GM23338 (cell line): ENCODE results near the gene SCP2. TPM values are rescaled to one million over a fixed set of nuclear protein-coding genes. Genes with fewer than 3 reads are reported as not detected.

Experiments
- ATAC-seq: fragments of 200-7000 bp; cut with Tn5 transposase; 3 replicates; pipeline ENCODE4 v1.9.1; 2020
- DNase-seq: peaks from one replicate; pipeline ENCODE4 v3.0.0-alpha.2; 2015; ENCODE audit warnings: low spot score
- H2AFZ ChIP-seq: fragments of 200-600 bp; sonication (generic); 2 replicates; pipeline ENCODE4 v1.8.0; 2016; ENCODE audit warnings: antibody characterized with exemption, mild to moderate bottlenecking, moderate library complexity
- H3F3A ChIP-seq: fragments of 200-600 bp; sonication (generic); replicated peaks from 2 replicates; pipeline ENCODE4 v1.8.0; 2017; ENCODE audit warnings: antibody characterized with exemption, mixed run types, low read depth
- H3K27ac ChIP-seq: fragments of 200-600 bp; sonication (generic); 2 replicates; pipeline ENCODE4 v1.6.1; 2016; ENCODE audit warnings: low read depth
- H3K27me3 ChIP-seq: fragments of 200-600 bp; sonication (generic); 2 replicates; pipeline ENCODE4 v1.8.0; 2016; ENCODE audit warnings: mild to moderate bottlenecking, mixed run types, moderate library complexity; ENCODE audit not compliant: insufficient read depth
- H3K36me3 ChIP-seq: fragments of 200-600 bp; sonication (generic); 2 replicates; pipeline ENCODE4 v1.8.0; 2016; ENCODE audit warnings: mild to moderate bottlenecking; ENCODE audit not compliant: insufficient read depth
- H3K4me1 ChIP-seq: fragments of 200-600 bp; sonication (generic); 2 replicates; pipeline ENCODE4 v1.8.0; 2016; ENCODE audit warnings: mild to moderate bottlenecking, moderate library complexity; ENCODE audit not compliant: insufficient read depth
- H3K4me2 ChIP-seq: fragments of 200-600 bp; sonication (generic); 2 replicates; pipeline ENCODE4 v1.7.1; 2017; ENCODE audit warnings: mixed run types
- H3K4me3 ChIP-seq: fragments of 200-600 bp; sonication (generic); 2 replicates; pipeline ENCODE4 v1.6.1; 2016; ENCODE audit warnings: mixed run types
- H3K79me2 ChIP-seq: fragments of 200-600 bp; sonication (generic); replicated peaks from 2 replicates; pipeline ENCODE4 v1.8.0; 2017; ENCODE audit warnings: mild to moderate bottlenecking; ENCODE audit not compliant: insufficient read depth
- H3K9me2 ChIP-seq: fragments of 200-600 bp; sonication (generic); 2 replicates; pipeline ENCODE4 v1.8.0; 2017; ENCODE audit not compliant: insufficient read depth
- H4K20me1 ChIP-seq: fragments of 200-600 bp; sonication (generic); replicated peaks from 2 replicates; pipeline ENCODE4 v1.8.0; 2017; ENCODE audit warnings: mild to moderate bottlenecking; ENCODE audit not compliant: insufficient read depth
- H3K27ac Mint-ChIP-seq: 2 replicates; pipeline ENCODE4 v1.8.0; 2020; ENCODE audit warnings: inconsistent platforms, mild to moderate bottlenecking, moderate library complexity, mixed read lengths
- H3K27me3 Mint-ChIP-seq: 3 replicates; pipeline ENCODE4 v1.8.0; 2022; ENCODE audit warnings: low read depth, mild to moderate bottlenecking, moderate library complexity, mixed read lengths, inconsistent platforms; ENCODE audit not compliant: insufficient read depth, poor library complexity
- H3K36me3 Mint-ChIP-seq: 3 replicates; pipeline ENCODE4 v1.8.0; 2021; ENCODE audit warnings: low read depth, mild to moderate bottlenecking, inconsistent platforms, moderate library complexity, mixed read lengths
- H3K4me1 Mint-ChIP-seq: 3 replicates; pipeline ENCODE4 v1.8.0; 2020; ENCODE audit warnings: mild to moderate bottlenecking, inconsistent platforms, mixed read lengths
- H3K4me3 Mint-ChIP-seq: 3 replicates; pipeline ENCODE4 v1.8.0; 2021; ENCODE audit warnings: moderate library complexity, mild to moderate bottlenecking, inconsistent platforms, mixed read lengths
- H3K9me3 Mint-ChIP-seq: 3 replicates; pipeline ENCODE4 v1.8.0; 2020; ENCODE audit warnings: moderate library complexity, mild to moderate bottlenecking, inconsistent platforms, mixed read lengths
- CREB1 ChIP-seq: fragments of 250-450 bp; sonication (Bioruptor Pico); IDR thresholded peaks from 2 replicates; pipeline ENCODE4 v1.5.0; 2020; ENCODE audit warnings: low read depth, mild to moderate bottlenecking, moderate library complexity
- EZH2 ChIP-seq: fragments of 200-600 bp; sonication (generic); IDR thresholded peaks from one replicate; pipeline ENCODE4 v1.8.0; 2017; ENCODE audit warnings: antibody characterized with exemption, mild to moderate bottlenecking, low read depth; ENCODE audit not compliant: unreplicated experiment
- EZH2phosphoT487 ChIP-seq: fragments of 200-600 bp; sonication (generic); IDR thresholded peaks from one replicate; pipeline ENCODE4 v1.8.1; 2018; ENCODE audit warnings: antibody characterized with exemption; ENCODE audit not compliant: unreplicated experiment
- JUNB ChIP-seq: IDR thresholded peaks from one replicate; pipeline ENCODE4 v1.6.1; 2016; ENCODE audit warnings: antibody characterized with exemption; ENCODE audit not compliant: unreplicated experiment
- POLR2AphosphoS5 ChIP-seq: IDR thresholded peaks from 2 replicates; pipeline ENCODE4 v1.6.1; 2016; ENCODE audit warnings: antibody characterized with exemption, low read depth
- ZNF114 ChIP-seq: fragments of 250-450 bp; sonication (Bioruptor Pico); IDR thresholded peaks from 2 replicates; pipeline ENCODE4 v1.5.0; 2020; ENCODE audit warnings: mild to moderate bottlenecking, moderate library complexity
- ZNF331 ChIP-seq: fragments of 250-450 bp; sonication (Bioruptor Pico); IDR thresholded peaks from 2 replicates; pipeline ENCODE4 v1.5.0; 2020; ENCODE audit warnings: low read depth, mild to moderate bottlenecking, moderate library complexity
- polyA plus RNA-seq: library from polyadenylated mRNA; unstranded; fragments of >200 nt; fragmentation: Nextera tagmentation; extraction: Ambion mirVana; gene quantifications from 2 replicates; pipeline ENCODE4 v1.2.1, GENCODE V29; 2016
- total RNA-seq: library from RNA; depleted of rRNA; stranded (reverse); fragments of >200 nt; shearing (Covaris generic); gene quantifications from 2 replicates; pipeline ENCODE4 v1.2.3, GENCODE V29; 2014
- TF ChIP-seq, protein P1 (sequence below): fragments of 250-450 bp; sonication (Bioruptor Pico); IDR thresholded peaks from 2 replicates; pipeline ENCODE4 v1.5.0; 2020; ENCODE audit warnings: mild to moderate bottlenecking, moderate library complexity
- TF ChIP-seq, protein P2 (sequence below), 2 experiments: fragments of 200-600 bp in 1 of 2; sonication (generic) in 1 of 2; conservative IDR thresholded peaks; 2 replicates each; pipeline versions ENCODE4 v1.5.1 to v1.6.1; 2016 to 2017; ENCODE audit warnings: antibody characterized with exemption in 2 of 2, low read depth in 2 of 2, mild to moderate bottlenecking in 2 of 2, moderate library complexity in 1 of 2
- TF ChIP-seq, protein P3 (sequence below): IDR thresholded peaks from one replicate; pipeline ENCODE4 v1.6.1; 2018; ENCODE audit warnings: antibody characterized with exemption; ENCODE audit not compliant: unreplicated experiment

SCP2 gene
- total and polyA plus RNA-seq, 2 experiments from 2014 or later: 66.3 to 116 TPM

DNA sequence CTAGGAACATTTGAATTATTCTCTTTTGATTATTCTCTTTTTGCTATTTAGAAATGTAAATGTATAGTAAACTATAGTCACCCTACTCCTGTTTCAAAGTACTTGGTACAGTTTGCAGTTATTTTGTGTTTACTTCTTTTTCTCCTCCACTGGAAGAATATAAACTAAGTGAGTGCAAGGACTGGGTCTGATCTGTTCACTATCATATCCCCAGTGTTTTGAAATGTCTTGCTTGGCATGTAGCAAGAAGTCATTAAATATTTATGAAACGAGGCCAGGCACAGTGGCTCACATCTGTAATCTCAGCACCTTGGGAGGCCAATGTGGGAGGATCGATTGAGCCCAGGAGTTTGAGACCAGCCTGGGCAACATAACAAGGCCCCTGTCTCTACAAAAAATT, 99.2 kb downstream of the SCP2 start:
- no peaks in the 10 kb centered on the region for H3K4me1 ChIP-seq
- H3K27ac ChIP-seq: no peak overlapping the region
- TF ChIP-seq CREB1 (no peak), EZH2phosphoT487 (no peak), EZH2 (no peak), ZNF114 (CRISPR knock-in tag) (no peak), ZNF331 (CRISPR knock-in tag) (no peak), JUNB (no peak), POLR2AphosphoS5 (no peak)
- TF ChIP-seq, protein P1, sequence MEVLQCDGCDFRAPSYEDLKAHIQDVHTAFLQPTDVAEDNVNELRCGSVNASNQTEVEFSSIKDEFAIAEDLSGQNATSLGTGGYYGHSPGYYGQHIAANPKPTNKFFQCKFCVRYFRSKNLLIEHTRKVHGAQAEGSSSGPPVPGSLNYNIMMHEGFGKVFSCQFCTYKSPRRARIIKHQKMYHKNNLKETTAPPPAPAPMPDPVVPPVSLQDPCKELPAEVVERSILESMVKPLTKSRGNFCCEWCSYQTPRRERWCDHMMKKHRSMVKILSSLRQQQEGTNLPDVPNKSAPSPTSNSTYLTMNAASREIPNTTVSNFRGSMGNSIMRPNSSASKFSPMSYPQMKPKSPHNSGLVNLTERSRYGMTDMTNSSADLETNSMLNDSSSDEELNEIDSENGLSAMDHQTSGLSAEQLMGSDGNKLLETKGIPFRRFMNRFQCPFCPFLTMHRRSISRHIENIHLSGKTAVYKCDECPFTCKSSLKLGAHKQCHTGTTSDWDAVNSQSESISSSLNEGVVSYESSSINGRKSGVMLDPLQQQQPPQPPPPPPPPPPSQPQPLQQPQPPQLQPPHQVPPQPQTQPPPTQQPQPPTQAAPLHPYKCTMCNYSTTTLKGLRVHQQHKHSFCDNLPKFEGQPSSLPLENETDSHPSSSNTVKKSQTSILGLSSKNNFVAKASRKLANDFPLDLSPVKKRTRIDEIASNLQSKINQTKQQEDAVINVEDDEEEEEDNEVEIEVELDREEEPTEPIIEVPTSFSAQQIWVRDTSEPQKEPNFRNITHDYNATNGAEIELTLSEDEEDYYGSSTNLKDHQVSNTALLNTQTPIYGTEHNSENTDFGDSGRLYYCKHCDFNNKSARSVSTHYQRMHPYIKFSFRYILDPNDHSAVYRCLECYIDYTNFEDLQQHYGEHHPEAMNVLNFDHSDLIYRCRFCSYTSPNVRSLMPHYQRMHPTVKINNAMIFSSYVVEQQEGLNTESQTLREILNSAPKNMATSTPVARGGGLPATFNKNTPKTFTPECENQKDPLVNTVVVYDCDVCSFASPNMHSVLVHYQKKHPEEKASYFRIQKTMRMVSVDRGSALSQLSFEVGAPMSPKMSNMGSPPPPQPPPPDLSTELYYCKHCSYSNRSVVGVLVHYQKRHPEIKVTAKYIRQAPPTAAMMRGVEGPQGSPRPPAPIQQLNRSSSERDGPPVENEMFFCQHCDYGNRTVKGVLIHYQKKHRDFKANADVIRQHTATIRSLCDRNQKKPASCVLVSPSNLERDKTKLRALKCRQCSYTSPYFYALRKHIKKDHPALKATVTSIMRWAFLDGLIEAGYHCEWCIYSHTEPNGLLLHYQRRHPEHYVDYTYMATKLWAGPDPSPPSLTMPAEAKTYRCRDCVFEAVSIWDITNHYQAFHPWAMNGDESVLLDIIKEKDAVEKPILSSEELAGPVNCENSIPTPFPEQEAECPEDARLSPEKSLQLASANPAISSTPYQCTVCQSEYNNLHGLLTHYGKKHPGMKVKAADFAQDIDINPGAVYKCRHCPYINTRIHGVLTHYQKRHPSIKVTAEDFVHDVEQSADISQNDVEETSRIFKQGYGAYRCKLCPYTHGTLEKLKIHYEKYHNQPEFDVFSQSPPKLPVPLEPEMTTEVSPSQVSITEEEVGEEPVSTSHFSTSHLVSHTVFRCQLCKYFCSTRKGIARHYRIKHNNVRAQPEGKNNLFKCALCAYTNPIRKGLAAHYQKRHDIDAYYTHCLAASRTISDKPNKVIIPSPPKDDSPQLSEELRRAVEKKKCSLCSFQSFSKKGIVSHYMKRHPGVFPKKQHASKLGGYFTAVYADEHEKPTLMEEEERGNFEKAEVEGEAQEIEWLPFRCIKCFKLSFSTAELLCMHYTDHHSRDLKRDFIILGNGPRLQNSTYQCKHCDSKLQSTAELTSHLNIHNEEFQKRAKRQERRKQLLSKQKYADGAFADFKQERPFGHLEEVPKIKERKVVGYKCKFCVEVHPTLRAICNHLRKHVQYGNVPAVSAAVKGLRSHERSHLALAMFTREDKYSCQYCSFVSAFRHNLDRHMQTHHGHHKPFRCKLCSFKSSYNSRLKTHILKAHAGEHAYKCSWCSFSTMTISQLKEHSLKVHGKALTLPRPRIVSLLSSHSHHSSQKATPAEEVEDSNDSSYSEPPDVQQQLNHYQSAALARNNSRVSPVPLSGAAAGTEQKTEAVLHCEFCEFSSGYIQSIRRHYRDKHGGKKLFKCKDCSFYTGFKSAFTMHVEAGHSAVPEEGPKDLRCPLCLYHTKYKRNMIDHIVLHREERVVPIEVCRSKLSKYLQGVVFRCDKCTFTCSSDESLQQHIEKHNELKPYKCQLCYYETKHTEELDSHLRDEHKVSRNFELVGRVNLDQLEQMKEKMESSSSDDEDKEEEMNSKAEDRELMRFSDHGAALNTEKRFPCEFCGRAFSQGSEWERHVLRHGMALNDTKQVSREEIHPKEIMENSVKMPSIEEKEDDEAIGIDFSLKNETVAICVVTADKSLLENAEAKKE (CRISPR knock-in tag): no peak
- TF ChIP-seq, protein P2, sequence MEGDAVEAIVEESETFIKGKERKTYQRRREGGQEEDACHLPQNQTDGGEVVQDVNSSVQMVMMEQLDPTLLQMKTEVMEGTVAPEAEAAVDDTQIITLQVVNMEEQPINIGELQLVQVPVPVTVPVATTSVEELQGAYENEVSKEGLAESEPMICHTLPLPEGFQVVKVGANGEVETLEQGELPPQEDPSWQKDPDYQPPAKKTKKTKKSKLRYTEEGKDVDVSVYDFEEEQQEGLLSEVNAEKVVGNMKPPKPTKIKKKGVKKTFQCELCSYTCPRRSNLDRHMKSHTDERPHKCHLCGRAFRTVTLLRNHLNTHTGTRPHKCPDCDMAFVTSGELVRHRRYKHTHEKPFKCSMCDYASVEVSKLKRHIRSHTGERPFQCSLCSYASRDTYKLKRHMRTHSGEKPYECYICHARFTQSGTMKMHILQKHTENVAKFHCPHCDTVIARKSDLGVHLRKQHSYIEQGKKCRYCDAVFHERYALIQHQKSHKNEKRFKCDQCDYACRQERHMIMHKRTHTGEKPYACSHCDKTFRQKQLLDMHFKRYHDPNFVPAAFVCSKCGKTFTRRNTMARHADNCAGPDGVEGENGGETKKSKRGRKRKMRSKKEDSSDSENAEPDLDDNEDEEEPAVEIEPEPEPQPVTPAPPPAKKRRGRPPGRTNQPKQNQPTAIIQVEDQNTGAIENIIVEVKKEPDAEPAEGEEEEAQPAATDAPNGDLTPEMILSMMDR (conservative IDR thresholded peaks at IDR 0.05; ENCODE audit: low read depth in 2 of 2): no peak
- TF ChIP-seq, protein P3, sequence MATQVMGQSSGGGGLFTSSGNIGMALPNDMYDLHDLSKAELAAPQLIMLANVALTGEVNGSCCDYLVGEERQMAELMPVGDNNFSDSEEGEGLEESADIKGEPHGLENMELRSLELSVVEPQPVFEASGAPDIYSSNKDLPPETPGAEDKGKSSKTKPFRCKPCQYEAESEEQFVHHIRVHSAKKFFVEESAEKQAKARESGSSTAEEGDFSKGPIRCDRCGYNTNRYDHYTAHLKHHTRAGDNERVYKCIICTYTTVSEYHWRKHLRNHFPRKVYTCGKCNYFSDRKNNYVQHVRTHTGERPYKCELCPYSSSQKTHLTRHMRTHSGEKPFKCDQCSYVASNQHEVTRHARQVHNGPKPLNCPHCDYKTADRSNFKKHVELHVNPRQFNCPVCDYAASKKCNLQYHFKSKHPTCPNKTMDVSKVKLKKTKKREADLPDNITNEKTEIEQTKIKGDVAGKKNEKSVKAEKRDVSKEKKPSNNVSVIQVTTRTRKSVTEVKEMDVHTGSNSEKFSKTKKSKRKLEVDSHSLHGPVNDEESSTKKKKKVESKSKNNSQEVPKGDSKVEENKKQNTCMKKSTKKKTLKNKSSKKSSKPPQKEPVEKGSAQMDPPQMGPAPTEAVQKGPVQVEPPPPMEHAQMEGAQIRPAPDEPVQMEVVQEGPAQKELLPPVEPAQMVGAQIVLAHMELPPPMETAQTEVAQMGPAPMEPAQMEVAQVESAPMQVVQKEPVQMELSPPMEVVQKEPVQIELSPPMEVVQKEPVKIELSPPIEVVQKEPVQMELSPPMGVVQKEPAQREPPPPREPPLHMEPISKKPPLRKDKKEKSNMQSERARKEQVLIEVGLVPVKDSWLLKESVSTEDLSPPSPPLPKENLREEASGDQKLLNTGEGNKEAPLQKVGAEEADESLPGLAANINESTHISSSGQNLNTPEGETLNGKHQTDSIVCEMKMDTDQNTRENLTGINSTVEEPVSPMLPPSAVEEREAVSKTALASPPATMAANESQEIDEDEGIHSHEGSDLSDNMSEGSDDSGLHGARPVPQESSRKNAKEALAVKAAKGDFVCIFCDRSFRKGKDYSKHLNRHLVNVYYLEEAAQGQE: no peak
- no peaks in the 10 kb centered on the region; the same call in 1 of the 2 replicates for H4K20me1 ChIP-seq
- no peak for ATAC-seq
- no peaks in the 10 kb centered on the region for H3F3A ChIP-seq
- no peaks in the 10 kb centered on the region for H3K36me3 ChIP-seq
- no peak overlapping the region for H2AFZ ChIP-seq
- H3K4me2 ChIP-seq: no peak overlapping the region
- H3K27me3 ChIP-seq: no peaks in the 10 kb centered on the region
- peaks cover 13% of the 10 kb centered on the region; the same call in 1 of the 2 replicates for H3K79me2 ChIP-seq
- H3K4me3 ChIP-seq: no peak overlapping the region
- Mint-ChIP-seq H3K4me3 (no peak overlapping the region), H3K27me3 (peaks cover 3% of the 10 kb centered on the region), H3K9me3 (no peaks in the 10 kb centered on the region), H3K4me1 (no peaks in the 10 kb centered on the region), H3K27ac (no peak overlapping the region), H3K36me3 (no peaks in the 10 kb centered on the region)
- no peak for DNase-seq
- no peaks in the 10 kb centered on the region for H3K9me2 ChIP-seq
